Caco-2 (cell line): ENCODE results near the gene LINGO1. TPM values are rescaled to one million over a fixed set of nuclear protein-coding genes. Genes with fewer than 3 reads are reported as not detected.

Experiments used
- BruUV-seq: library from RNA; stranded (reverse); fragments of 400-500 nt; replicated peaks from 2 replicates; lab custom pipeline; 2021; lab: Mats Ljungman, UMichigan
- CTCF ChIA-PET: fragments of 300-600 bp; sonication (Branson Sonifier 250); formaldehyde crosslinking; loops from one replicate; lab custom pipeline; 2022; ENCODE audit warnings: antibody characterized with exemption; lab: Charles Lee
- POLR2A ChIA-PET: fragments of 300-600 bp; sonication (Branson Sonifier 250); formaldehyde crosslinking; loops from one replicate; lab custom pipeline; 2022; ENCODE audit warnings: antibody characterized with exemption; lab: Charles Lee
- DNase-seq, 2 experiments: peaks; one replicate each; pipeline versions ENCODE4 v3.0.0 to v3.0.0-alpha.2; 2020 to 2022
- H3K27me3 ChIP-seq: replicated peaks from 2 replicates; pipeline ENCODE4 v1.6.0; 2011; ENCODE audit warnings: low read length; ENCODE audit not compliant: control insufficient read depth, insufficient read depth
- H3K36me3 ChIP-seq: 2 replicates; pipeline ENCODE4 v1.5.1; 2011; ENCODE audit warnings: low read length; ENCODE audit not compliant: control insufficient read depth, insufficient read depth
- H3K4me1 ChIP-seq: fragments of 250-450 bp; sonication (Bioruptor Pico); 2 replicates; pipeline ENCODE4 v1.5.1; 2020; ENCODE audit warnings: mild to moderate bottlenecking
- H3K4me3 ChIP-seq: 2 replicates; pipeline ENCODE4 v1.5.1; 2011; ENCODE audit warnings: low read depth, mild to moderate bottlenecking, control low read depth, low read length
- H3K9me3 ChIP-seq: fragments of 250-450 bp; sonication (Bioruptor Pico); 2 replicates; pipeline ENCODE4 v1.5.1; 2020; ENCODE audit warnings: mild to moderate bottlenecking, moderate library complexity
- H3K27ac Mint-ChIP-seq: one replicate; pipeline ENCODE4 v1.8.0; 2022; ENCODE audit warnings: mixed read lengths; ENCODE audit not compliant: unreplicated experiment
- H3K27me3 Mint-ChIP-seq: one replicate; pipeline ENCODE4 v1.8.0; 2022; ENCODE audit warnings: mixed read lengths; ENCODE audit not compliant: insufficient read depth, unreplicated experiment
- H3K36me3 Mint-ChIP-seq: one replicate; pipeline ENCODE4 v1.8.0; 2022; ENCODE audit warnings: mild to moderate bottlenecking, mixed read lengths; ENCODE audit not compliant: insufficient read depth, unreplicated experiment
- H3K4me1 Mint-ChIP-seq: one replicate; pipeline ENCODE4 v1.8.0; 2022; ENCODE audit warnings: low read depth, mixed read lengths; ENCODE audit not compliant: unreplicated experiment
- H3K4me3 Mint-ChIP-seq: one replicate; pipeline ENCODE4 v1.8.0; 2022; ENCODE audit warnings: mild to moderate bottlenecking, moderate library complexity, mixed read lengths; ENCODE audit not compliant: unreplicated experiment
- H3K9me3 Mint-ChIP-seq: one replicate; pipeline ENCODE4 v1.8.0; 2022; ENCODE audit warnings: mixed read lengths; ENCODE audit not compliant: unreplicated experiment
- CTCF ChIP-seq, 2 experiments: fragments of 200-600 bp in 1 of 2; IDR thresholded peaks; 1 replicate in 1 of 2; 2 replicates in 1 of 2; pipeline versions ENCODE4 v1.5.1 to v1.8.0; 2011 to 2022; ENCODE audit warnings: antibody characterized with exemption in 1 of 2, control low read depth in 1 of 2, inconsistent platforms in 1 of 2, low read depth in 1 of 2, low read length in 1 of 2, mild to moderate bottlenecking in 1 of 2, moderate library complexity in 1 of 2; ENCODE audit not compliant: insufficient read depth in 1 of 2, severe bottlenecking in 1 of 2, unreplicated experiment in 1 of 2
- intact Hi-C: fragments of 100-400 bp; cut with micrococcal nuclease; formaldehyde crosslinking; loops from one replicate; pipeline ENCODE4 v1.10.0; 2022; ENCODE audit not compliant: unreplicated experiment
- total RNA-seq: library from RNA; stranded (reverse); gene quantifications from 2 replicates; pipeline ENCODE4 v1.2.3, GENCODE V29; 2022

LINGO1 gene
- total RNA-seq, 1 experiment from 2014 or later: 1.4 TPM

GRCh38 chr15:77649017-77649416 is 16.3 kb upstream of the LINGO1 start:
- Mint-ChIP-seq H3K4me3 (no peak overlapping the region), H3K27ac (no peak overlapping the region), H3K9me3 (no peaks in the 10 kb centered on the region), H3K36me3 (no peaks in the 10 kb centered on the region), H3K27me3 (peaks cover 12% of the 10 kb centered on the region), H3K4me1 (no peaks in the 10 kb centered on the region)
- no peaks in the 10 kb centered on the region for H3K9me3 ChIP-seq
- H3K4me1 ChIP-seq: no peaks in the 10 kb centered on the region
- no peaks in the 10 kb centered on the region for H3K27me3 ChIP-seq
- no peak for TF ChIP-seq CTCF (IDR thresholded peaks at IDR 0.05; ENCODE audit: insufficient read depth in 1 of 2, low read depth in 1 of 2, low read length in 1 of 2, severe bottlenecking in 1 of 2, unreplicated experiment in 1 of 2)
- H3K36me3 ChIP-seq: no peaks in the 10 kb centered on the region
- BruUV-seq: no TSS peak
- intact Hi-C loops: no loop called here
- no peak overlapping the region for H3K4me3 ChIP-seq
- ChIA-PET POLR2A (no interaction called here), CTCF (no interaction called here)
- DNase-seq: no peak

- TF ChIP-seq CTCF (IDR thresholded peaks at IDR 0.05; ENCODE audit: insufficient read depth in 1 of 2, low read depth in 1 of 2, low read length in 1 of 2, severe bottlenecking in 1 of 2, unreplicated experiment in 1 of 2): no peak
- peaks cover 12% of the 10 kb centered on the region for H3K27me3 Mint-ChIP-seq
- intact Hi-C loops: no loop called here
- H3K36me3 Mint-ChIP-seq: no peaks in the 10 kb centered on the region
- Histone ChIP-seq H3K9me3 (no peaks in the 10 kb centered on the region), H3K4me1 (no peaks in the 10 kb centered on the region), H3K27me3 (no peaks in the 10 kb centered on the region), H3K36me3 (no peaks in the 10 kb centered on the region), H3K4me3 (no peak overlapping the region)
- BruUV-seq: no TSS peak
- H3K9me3 Mint-ChIP-seq: no peaks in the 10 kb centered on the region
- CTCF ChIA-PET: interaction anchor here (0.6 to 0.7 kb wide), 2 partner anchors 9 to 1033 kb away, joined by 3 to 10 read pairs; no protein-coding TSS in a partner anchor
- no peak overlapping the region for H3K4me3 Mint-ChIP-seq
- DNase-seq: no peak
- H3K27ac Mint-ChIP-seq: no peak overlapping the region
- POLR2A ChIA-PET: no interaction called here
- no peaks in the 10 kb centered on the region for H3K4me1 Mint-ChIP-seq
Observed at GRCh38 chr15:77647961-77648360, 15.2 kb upstream of the LINGO1 start.

DNA sequence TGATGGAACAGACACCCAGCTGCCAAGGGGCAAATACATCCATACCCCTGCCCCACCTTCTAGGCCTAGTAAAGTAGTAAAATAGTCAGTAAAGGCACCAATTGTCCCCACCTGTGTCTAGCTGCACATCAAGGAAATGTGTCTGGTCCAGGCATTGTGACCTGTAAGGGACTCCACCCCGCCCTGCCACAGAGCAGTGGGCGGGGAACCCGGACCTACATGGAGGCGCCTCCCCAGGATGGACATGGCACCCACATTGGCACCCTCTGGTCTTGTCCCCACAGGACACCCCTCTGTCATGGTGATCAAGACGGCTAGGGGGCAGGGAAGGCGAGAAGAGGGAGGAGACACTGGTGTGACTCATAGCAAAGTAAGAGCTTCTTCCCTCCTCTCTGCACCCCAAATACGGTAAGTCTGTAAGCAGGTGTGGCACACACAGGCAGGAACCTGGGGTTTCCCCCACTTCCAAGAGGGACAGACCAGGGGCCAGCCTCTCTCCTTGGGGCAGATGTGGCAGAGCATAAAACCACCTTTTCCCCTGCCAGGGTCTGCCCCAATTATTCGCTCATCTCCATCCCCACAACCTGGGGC is 13.5 kb upstream of the LINGO1 start:
- H3K4me1 Mint-ChIP-seq: no peaks in the 10 kb centered on the region
- H3K27me3 Mint-ChIP-seq: peaks cover 12% of the 10 kb centered on the region
- ChIA-PET CTCF (no interaction called here), POLR2A (no interaction called here)
- no peaks in the 10 kb centered on the region for H3K36me3 Mint-ChIP-seq
- H3K4me3 ChIP-seq: no peak overlapping the region
- no peak overlapping the region for H3K4me3 Mint-ChIP-seq
- intact Hi-C loops: no loop called here
- no peak for TF ChIP-seq CTCF (IDR thresholded peaks at IDR 0.05; ENCODE audit: insufficient read depth in 1 of 2, low read depth in 1 of 2, low read length in 1 of 2, severe bottlenecking in 1 of 2, unreplicated experiment in 1 of 2)
- no peaks in the 10 kb centered on the region for H3K9me3 ChIP-seq
- DNase-seq: no peak
- no peaks in the 10 kb centered on the region for H3K36me3 ChIP-seq
- H3K27ac Mint-ChIP-seq: no peak overlapping the region
- no peaks in the 10 kb centered on the region for H3K4me1 ChIP-seq
- no peaks in the 10 kb centered on the region for H3K27me3 ChIP-seq
- H3K9me3 Mint-ChIP-seq: no peaks in the 10 kb centered on the region
- no TSS peak for BruUV-seq
